Measurements from ENCODE around the gene LRRC46. TPM values are rescaled to one million over a fixed set of nuclear protein-coding genes. Genes with fewer than 3 reads are reported as not detected.

Gene LRRC46
- total RNA-seq, 2 donors from 2014 or later = 0.73 to 0.82 TPM

- H3K4me1 ChIP-seq (ENCODE audit: control insufficient read depth, insufficient read depth, low read length) = no peaks in the 10 kb centered on the region
- DNase-seq = peak; percentile 92
- Mint-ChIP-seq H3K36me3 (ENCODE audit: low read depth) (peaks cover 32% of the 10 kb centered on the region), H3K4me3 (peak within 1 kb of the TSS; percentile 87), H3K9me3 (no peaks in the 10 kb centered on the region), H3K4me1 (peaks cover 10% of the 10 kb centered on the region), H3K27me3 (ENCODE audit: insufficient read depth) (no peaks in the 10 kb centered on the region), H3K27ac (peak within 1 kb of the TSS; percentile 66)
- TF ChIP-seq CTCF (conservative IDR thresholded peaks at IDR 0.05) = peak; percentile 23
- no peaks in the 10 kb centered on the region for H3K27me3 ChIP-seq (ENCODE audit: control insufficient read depth, insufficient read depth, low read length, poor library complexity, severe bottlenecking)
- WGBS, 2 experiments (ENCODE audit: insufficient coverage in 1 of 2, insufficient read length in 1 of 2) = 13 to 53% methylated on average over 2 to 20 of the region's 21 CpGs
- H3K9ac ChIP-seq (ENCODE audit: extremely low read depth, low read length, poor library complexity, severe bottlenecking) = peak within 1 kb of the TSS; percentile 53
- H3K4me3 ChIP-seq (ENCODE audit: low read length) = peak within 1 kb of the TSS; percentile 91
- H3K36me3 ChIP-seq (ENCODE audit: control insufficient read depth, insufficient read depth, low read length) = peaks cover 34% of the 10 kb centered on the region
- H3K9me3 ChIP-seq (ENCODE audit: control insufficient read depth, low read length) = no peaks in the 10 kb centered on the region
- peak within 1 kb of the TSS; percentile 24 for H3K27ac ChIP-seq (ENCODE audit: low read depth, low read length)
These were observed 9.8 kb upstream of the LRRC46 start, which contains the start of gene OSBPL7 for GRCh38 chr17:47821424-47822391. TSS of gene OSBPL7 (minus strand) at chr17:47821794. CDS start at chr17:47820278, 1,516 bp downstream.

- Histone ChIP-seq H3K9me3 (ENCODE audit: control insufficient read depth, low read length) (no peaks in the 10 kb centered on the region), H3K4me1 (ENCODE audit: control insufficient read depth, insufficient read depth, low read length) (no peaks in the 10 kb centered on the region), H3K27ac (ENCODE audit: low read depth, low read length) (no peak overlapping the region), H3K36me3 (ENCODE audit: control insufficient read depth, insufficient read depth, low read length) (peaks cover 39% of the 10 kb centered on the region), H3K9ac (ENCODE audit: extremely low read depth, low read length, poor library complexity, severe bottlenecking) (no peak overlapping the region), H3K4me3 (ENCODE audit: low read length) (no peak overlapping the region), H3K27me3 (ENCODE audit: control insufficient read depth, insufficient read depth, low read length, poor library complexity, severe bottlenecking) (no peaks in the 10 kb centered on the region)
- Mint-ChIP-seq H3K36me3 (ENCODE audit: low read depth) (peaks cover 35% of the 10 kb centered on the region), H3K27me3 (ENCODE audit: insufficient read depth) (no peaks in the 10 kb centered on the region), H3K27ac (no peak overlapping the region), H3K9me3 (no peaks in the 10 kb centered on the region), H3K4me3 (no peak overlapping the region), H3K4me1 (peaks cover 10% of the 10 kb centered on the region)
- no peak for DNase-seq
- no peak for TF ChIP-seq CTCF (conservative IDR thresholded peaks at IDR 0.05)
- 87 to 93% methylated on average over 4 of the region's 4 CpGs for WGBS, 2 experiments (ENCODE audit: insufficient coverage in 1 of 2, insufficient read length in 1 of 2)
These were observed 8.7 kb upstream of the LRRC46 start for GRCh38 chr17:47822785-47823184.

- 92% methylated on average over 4 of the region's 4 CpGs; no CpG with 5 or more reads in 1 of the 2 experiments for WGBS, 2 experiments (ENCODE audit: insufficient coverage in 1 of 2, insufficient read length in 1 of 2)
- TF ChIP-seq CTCF (conservative IDR thresholded peaks at IDR 0.05) = no peak
- peaks cover 10% of the 10 kb centered on the region for H3K4me1 Mint-ChIP-seq
- H3K4me3 Mint-ChIP-seq = no peak overlapping the region
- no peak for DNase-seq
- H3K27me3 Mint-ChIP-seq (ENCODE audit: insufficient read depth) = no peaks in the 10 kb centered on the region
- Histone ChIP-seq H3K27ac (ENCODE audit: low read depth, low read length) (no peak overlapping the region), H3K4me3 (ENCODE audit: low read length) (no peak overlapping the region), H3K27me3 (ENCODE audit: control insufficient read depth, insufficient read depth, low read length, poor library complexity, severe bottlenecking) (no peaks in the 10 kb centered on the region), H3K9me3 (ENCODE audit: control insufficient read depth, low read length) (no peaks in the 10 kb centered on the region), H3K9ac (ENCODE audit: extremely low read depth, low read length, poor library complexity, severe bottlenecking) (no peak overlapping the region), H3K36me3 (ENCODE audit: control insufficient read depth, insufficient read depth, low read length) (peaks cover 38% of the 10 kb centered on the region), H3K4me1 (ENCODE audit: control insufficient read depth, insufficient read depth, low read length) (no peaks in the 10 kb centered on the region)
- peaks cover 41% of the 10 kb centered on the region for H3K36me3 Mint-ChIP-seq (ENCODE audit: low read depth)
- no peak overlapping the region for H3K27ac Mint-ChIP-seq
- no peaks in the 10 kb centered on the region for H3K9me3 Mint-ChIP-seq
These were observed 8.0 kb upstream of the LRRC46 start for GRCh38 chr17:47823519-47823918.
